HG03520 (cell line): ENCODE data around the gene SKI.
"Not testable (repeated sequence)": the region's sequence is repeated elsewhere in the genome, so short reads cannot be mapped to it uniquely, and the experiment has no call there.

ENCODE experiments used
- ATAC-seq: cut with Tn5 transposase; IDR thresholded peaks from one replicate; pipeline ENCODE4 v1.9.1; 2021; ENCODE audit warnings: mild to moderate bottlenecking, moderate library complexity; ENCODE audit not compliant: unreplicated experiment

Gene SKI

DNA sequence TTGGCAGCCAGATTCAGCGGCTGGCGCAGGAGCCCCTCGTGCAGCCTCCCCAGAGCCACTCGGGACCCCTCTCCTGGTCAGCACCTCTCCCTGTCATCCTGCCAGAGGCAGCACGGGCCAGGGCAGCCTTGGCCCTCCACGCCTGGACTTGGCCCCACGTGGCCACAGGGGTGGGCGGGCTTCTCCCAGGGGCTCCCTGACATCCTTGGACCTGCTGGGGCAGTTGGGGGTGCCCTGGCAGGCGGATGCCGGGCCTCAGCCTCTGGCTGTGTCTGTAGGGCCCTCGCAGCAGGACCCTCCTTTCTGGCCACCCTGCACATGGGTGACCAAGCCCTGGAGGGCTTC lies 103.1 kb downstream of the SKI start:
- no peak for ATAC-seq

DNA sequence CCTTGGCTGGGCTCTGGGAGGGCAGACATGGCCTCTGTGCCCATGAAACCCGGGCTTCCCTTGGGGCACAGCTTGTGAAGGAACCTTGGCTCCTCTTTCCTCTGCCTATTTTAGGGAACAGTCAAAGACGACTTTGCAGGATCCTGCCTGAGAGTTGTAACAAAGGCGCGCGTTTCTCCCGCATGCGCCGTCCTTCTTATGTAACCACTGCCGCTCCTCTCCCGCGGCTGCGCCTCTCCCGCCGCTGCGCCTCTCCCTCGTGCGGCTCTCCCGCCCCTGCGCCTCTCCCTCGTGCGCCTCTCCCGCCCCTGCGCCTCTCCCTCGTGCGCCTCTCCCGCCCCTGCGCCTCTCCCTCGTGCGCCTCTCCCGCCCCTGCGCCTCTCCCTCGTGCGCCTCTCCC lies 103.5 kb downstream of the SKI start:
- ATAC-seq: not testable (repeated sequence)

GRCh38 chr1:2334366-2334765 lies 106.2 kb downstream of the SKI start:
- no peak for ATAC-seq

GRCh38 chr1:2334883-2335534 lies 106.9 kb downstream of the SKI start:
- ATAC-seq: no peak

DNA sequence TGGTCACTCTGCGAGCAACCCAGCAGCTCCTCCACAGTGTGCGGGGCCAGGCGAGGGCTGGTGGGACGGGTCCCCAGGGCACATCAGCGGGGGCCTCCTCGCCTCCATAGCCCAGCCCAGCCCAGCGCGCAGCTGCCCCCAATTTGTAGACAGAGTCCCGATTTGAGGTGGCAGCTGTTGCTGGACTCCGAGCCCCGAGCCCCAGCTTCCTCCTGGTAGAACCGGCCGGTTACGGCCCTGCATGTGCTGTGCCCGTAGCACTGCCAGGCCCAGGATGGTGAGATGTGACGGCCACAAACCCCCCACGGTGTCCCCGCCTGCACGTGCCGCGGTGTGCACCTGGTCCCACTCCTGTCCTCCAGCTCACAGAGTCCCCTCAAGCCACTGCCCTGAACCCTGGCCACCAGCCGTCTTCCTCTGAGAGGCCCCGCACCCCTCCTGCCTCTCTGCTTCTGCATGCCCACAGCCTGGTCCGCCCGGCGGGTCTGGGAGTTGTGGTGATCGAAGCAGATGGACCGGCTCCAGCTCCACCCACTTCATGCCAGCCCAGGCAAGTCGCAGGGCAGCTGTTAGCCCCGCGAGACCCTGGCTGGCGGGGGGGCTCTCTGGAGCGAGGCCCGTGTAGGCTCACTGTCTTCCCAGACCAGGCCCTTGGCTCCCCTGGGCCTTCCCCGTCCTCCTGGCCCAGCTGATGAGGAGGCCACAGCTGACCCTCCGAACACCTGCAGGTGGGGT lies 107.8 kb downstream of the SKI start:
- no peak for ATAC-seq

DNA sequence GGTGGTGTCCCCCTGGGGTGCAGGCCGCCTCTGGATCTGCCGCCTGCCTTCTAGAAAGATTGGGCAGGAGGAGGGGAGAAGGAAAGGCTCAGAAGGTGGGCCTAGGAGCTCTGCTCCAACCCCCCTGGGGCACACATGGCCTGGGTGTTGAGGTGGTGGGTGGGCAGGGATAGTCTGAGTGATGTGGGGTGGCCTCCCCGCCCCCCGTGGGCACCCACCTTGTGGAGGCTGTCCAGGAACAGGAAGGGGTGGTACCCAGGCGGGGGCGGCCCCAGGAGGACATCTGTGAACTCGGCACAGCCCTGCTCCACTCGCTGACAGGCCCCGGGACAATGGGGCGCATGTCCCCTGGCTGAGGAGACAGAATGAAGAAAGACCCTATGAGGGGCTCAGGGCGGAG lies 108.4 kb downstream of the SKI start:
- no peak for ATAC-seq

GRCh38 chr1:2337081-2337480 lies 109.0 kb downstream of the SKI start:
- ATAC-seq: no peak

GRCh38 chr1:2337501-2337900 lies 109.4 kb downstream of the SKI start:
- ATAC-seq: no peak

- ATAC-seq: no peak
Measured at GRCh38 chr1:2339206-2340085, 111.3 kb downstream of the SKI start.

- no peak for ATAC-seq
Measured at GRCh38 chr1:2340086-2340917, 112.2 kb downstream of the SKI start.

- ATAC-seq: no peak
Measured at GRCh38 chr1:2340918-2341254, 112.8 kb downstream of the SKI start.

GRCh38 chr1:2341706-2342383 lies 113.7 kb downstream of the SKI start:
- ATAC-seq: no peak

DNA sequence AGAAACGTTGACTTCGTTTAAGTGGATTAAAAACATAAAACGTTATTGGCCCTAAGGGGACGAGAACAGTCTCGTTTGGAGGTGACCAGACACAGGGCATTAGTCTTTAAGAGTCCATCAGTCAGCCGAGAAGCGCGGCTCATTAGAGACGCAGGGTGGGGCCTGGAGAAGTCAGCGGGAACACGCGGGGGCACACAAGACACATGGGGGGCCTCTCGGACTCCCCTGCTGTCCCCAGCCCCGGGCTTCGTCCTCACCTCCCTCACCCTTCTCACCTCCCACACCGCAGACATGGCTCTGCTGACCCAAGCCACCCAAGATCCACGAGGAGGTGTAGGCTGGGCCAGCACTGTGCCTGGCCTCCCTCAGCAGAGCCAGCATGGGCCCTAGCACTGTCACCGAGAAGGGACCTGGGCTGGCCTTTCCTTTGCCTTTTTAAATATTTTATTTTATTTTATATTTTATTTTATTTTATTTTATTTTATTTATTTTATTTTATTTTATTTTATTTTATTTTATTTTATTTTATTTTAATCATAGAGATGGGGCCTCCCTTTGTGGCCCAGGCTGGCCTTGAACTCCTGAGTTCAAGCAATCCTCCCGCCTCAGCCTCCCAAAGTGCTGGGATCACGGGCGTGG lies 114.4 kb downstream of the SKI start:
- ATAC-seq: no peak

GRCh38 chr1:2343023-2343935 lies 115.2 kb downstream of the SKI start:
- ATAC-seq: no peak

DNA sequence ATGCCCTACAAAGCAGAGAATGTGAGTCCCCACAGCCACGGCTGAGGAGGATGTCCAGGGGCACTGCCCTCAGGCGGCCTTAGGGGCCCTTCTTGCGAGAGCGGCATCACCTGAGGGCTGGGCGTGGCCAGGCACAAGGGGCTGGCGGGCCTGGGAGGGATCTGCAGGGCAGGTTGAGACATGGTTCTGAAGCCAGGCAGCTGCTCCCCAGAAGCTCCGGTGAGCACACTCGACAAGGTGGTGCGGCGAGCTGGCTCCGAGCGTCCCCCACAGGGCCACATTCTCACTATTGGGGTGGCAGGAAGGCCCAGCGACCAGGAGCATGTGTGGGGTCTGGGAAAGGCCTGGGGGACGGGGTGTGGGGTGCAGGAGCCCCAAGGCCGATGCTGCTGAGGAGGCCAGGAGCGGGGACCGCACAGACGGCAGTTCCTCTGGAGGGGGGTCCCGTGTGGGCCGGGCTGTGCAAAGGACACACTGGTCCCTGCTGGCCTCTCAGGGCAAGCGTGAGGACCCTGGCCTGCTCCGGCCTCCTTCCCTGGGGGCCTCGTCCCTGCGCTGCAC lies 116.1 kb downstream of the SKI start:
- ATAC-seq: no peak

GRCh38 chr1:2344744-2345296 lies 116.7 kb downstream of the SKI start:
- no peak for ATAC-seq

GRCh38 chr1:2345297-2346075 lies 117.4 kb downstream of the SKI start:
- no peak for ATAC-seq
